T-helper 2 cell (primary cell): ENCODE data around the gene ITPR1.
A peak's percentile ranks its signal among the peaks of the same experiment; 100 is the strongest.

Experiments
- DNase-seq, 5 experiments: peaks; one replicate each; pipeline versions ENCODE4 v3.0.0 to v3.0.0-alpha.2; 2012 to 2022

Gene ITPR1

GRCh38 chr3:4791358-4791757, 298.2 kb downstream of the ITPR1 start:
- no peak for DNase-seq

- no peak for DNase-seq
These were observed 300.2 kb downstream of the ITPR1 start for GRCh38 chr3:4793311-4793710.

GRCh38 chr3:4794331-4794730, 301.2 kb downstream of the ITPR1 start:
- no peak for DNase-seq

- no peak for DNase-seq
These were observed 301.6 kb downstream of the ITPR1 start for GRCh38 chr3:4794798-4795197.

GRCh38 chr3:4795905-4796304, 302.8 kb downstream of the ITPR1 start:
- no peak for DNase-seq

- no peak for DNase-seq
These were observed 304.1 kb downstream of the ITPR1 start for GRCh38 chr3:4797201-4797705.

GRCh38 chr3:4799266-4800256, 306.4 kb downstream of the ITPR1 start:
- no peak for DNase-seq

- no peak for DNase-seq
These were observed 307.4 kb downstream of the ITPR1 start for GRCh38 chr3:4800595-4800994.

GRCh38 chr3:4801892-4802291, 308.7 kb downstream of the ITPR1 start:
- DNase-seq = no peak

- DNase-seq = no peak
These were observed 309.8 kb downstream of the ITPR1 start for GRCh38 chr3:4802903-4803302.

- DNase-seq = peak in 3 of 5 experiments; percentile 11 to 91 (median 32)
These were observed 311.3 kb downstream of the ITPR1 start for GRCh38 chr3:4804161-4805058.

GRCh38 chr3:4805662-4806061, 312.5 kb downstream of the ITPR1 start:
- DNase-seq = peak in 2 of 5 experiments; percentile 35 to 91

GRCh38 chr3:4806535-4807108, 313.5 kb downstream of the ITPR1 start:
- peak in 1 of 5 experiments; percentile 28 for DNase-seq

- peak in 1 of 5 experiments; percentile 76 for DNase-seq
These were observed 314.5 kb downstream of the ITPR1 start for GRCh38 chr3:4807381-4808280.

- no peak for DNase-seq
These were observed 315.5 kb downstream of the ITPR1 start for GRCh38 chr3:4808637-4809036.

- peak in 1 of 5 experiments; percentile 46 for DNase-seq
These were observed 316.8 kb downstream of the ITPR1 start for GRCh38 chr3:4809922-4810321.

GRCh38 chr3:4812591-4812990, 319.4 kb downstream of the ITPR1 start:
- DNase-seq = no peak

- DNase-seq = no peak
These were observed 320.8 kb downstream of the ITPR1 start for GRCh38 chr3:4813909-4814304.

GRCh38 chr3:4814305-4814903, 321.3 kb downstream of the ITPR1 start:
- no peak for DNase-seq

GRCh38 chr3:4814904-4815574, 321.9 kb downstream of the ITPR1 start:
- no peak for DNase-seq

- DNase-seq = no peak
These were observed 323.2 kb downstream of the ITPR1 start for GRCh38 chr3:4816306-4816705.
